Measurements from ENCODE around the gene GID4. TPM values are rescaled to one million over a fixed set of nuclear protein-coding genes. Genes with fewer than 3 reads are reported as not detected.
A peak's percentile ranks its signal among the peaks of the same experiment; 100 is the strongest.

Gene GID4
- total RNA-seq, 1 donor from 2014 or later, result 8.3 TPM

DNA sequence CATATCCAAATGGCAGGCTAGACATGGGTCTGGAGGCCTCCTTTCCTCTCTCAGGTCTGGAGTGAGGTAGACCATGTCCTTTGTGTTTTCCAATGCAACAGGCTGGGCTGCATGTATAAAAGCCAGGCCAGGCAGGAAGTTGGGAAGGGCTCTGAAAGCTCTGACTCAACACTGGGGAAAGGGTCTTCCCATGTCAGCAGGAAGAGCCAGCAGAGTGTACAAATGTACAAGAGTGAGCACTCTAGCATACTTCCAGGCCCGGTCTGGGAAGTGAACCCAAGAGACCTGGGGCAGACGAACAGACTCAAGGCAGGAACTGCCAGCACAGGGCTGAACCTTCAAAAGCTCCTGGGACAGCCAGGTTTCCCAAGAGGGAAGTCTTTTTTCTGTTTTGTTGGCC is 7.3 kb upstream of the GID4 start:
- Histone ChIP-seq H3K27ac (no peak overlapping the region), H3K27me3 (no peaks in the 10 kb centered on the region), H3K9me3 (no peaks in the 10 kb centered on the region), H3K36me3 (peaks cover 0 to 3% of the 10 kb centered on the region in 2 donors), H3K4me3 (no peak overlapping the region), H3K4me1 (no peaks in the 10 kb centered on the region)
- DNase-seq (ENCODE audit: low spot score in 2 of 2), result no peak
- TF ChIP-seq, protein P1, sequence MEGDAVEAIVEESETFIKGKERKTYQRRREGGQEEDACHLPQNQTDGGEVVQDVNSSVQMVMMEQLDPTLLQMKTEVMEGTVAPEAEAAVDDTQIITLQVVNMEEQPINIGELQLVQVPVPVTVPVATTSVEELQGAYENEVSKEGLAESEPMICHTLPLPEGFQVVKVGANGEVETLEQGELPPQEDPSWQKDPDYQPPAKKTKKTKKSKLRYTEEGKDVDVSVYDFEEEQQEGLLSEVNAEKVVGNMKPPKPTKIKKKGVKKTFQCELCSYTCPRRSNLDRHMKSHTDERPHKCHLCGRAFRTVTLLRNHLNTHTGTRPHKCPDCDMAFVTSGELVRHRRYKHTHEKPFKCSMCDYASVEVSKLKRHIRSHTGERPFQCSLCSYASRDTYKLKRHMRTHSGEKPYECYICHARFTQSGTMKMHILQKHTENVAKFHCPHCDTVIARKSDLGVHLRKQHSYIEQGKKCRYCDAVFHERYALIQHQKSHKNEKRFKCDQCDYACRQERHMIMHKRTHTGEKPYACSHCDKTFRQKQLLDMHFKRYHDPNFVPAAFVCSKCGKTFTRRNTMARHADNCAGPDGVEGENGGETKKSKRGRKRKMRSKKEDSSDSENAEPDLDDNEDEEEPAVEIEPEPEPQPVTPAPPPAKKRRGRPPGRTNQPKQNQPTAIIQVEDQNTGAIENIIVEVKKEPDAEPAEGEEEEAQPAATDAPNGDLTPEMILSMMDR (IDR thresholded peaks at IDR 0.05), result no peak
- intact Hi-C loops (cut with DNase I), result loop anchor here (2.0 to 10.0 kb wide), 3 partner anchors 219 to 537 kb away; partner anchors contain the start of genes RAI1 and RASD1

DNA sequence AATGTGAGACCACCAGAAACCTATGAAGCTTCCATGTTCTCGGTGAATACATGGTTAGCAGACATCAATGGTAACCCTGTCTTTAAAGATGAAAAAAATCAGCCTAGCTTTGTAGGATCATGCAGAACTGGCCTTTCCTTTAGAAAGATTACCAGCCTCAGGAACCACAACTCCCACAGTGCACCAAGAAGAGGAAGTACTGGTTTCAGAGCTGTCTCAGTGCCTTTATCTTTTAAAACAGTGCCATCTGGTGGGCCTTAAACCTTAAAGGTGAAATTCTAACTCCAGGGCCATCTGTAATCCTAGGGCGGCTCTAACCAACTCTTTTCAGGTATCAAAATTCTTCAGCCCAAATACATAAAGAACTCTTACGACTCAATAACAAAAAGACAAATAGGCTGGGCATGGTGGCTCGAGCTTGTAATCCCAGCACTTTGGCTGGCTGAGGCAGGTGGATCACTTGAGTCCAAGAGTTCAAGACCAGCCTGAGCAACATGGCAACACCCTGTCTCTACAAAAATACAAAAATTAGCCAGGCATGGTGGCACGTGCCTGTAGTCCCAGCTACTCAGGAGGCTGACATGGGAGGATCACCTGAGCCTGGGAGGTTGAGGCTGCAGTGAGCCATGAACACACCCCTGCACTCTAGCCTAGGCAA is 5.6 kb upstream of the GID4 start:
- intact Hi-C loops (cut with DNase I), result loop anchor here (2.0 to 10.0 kb wide), 3 partner anchors 221 to 539 kb away; partner anchors contain the start of genes RAI1 and RASD1
- peak in 1 of 2 donors; percentile 70 for DNase-seq (ENCODE audit: low spot score in 2 of 2)
- Histone ChIP-seq H3K9me3 (no peaks in the 10 kb centered on the region), H3K4me3 (no peak overlapping the region), H3K36me3 (no peaks in the 10 kb centered on the region), H3K4me1 (peaks cover 3 to 9% of the 10 kb centered on the region in 2 donors), H3K27me3 (no peaks in the 10 kb centered on the region), H3K27ac (no peak overlapping the region)
- TF ChIP-seq, protein P1 (IDR thresholded peaks at IDR 0.05), result peak; percentile 43 to 67 (median 66)

DNA sequence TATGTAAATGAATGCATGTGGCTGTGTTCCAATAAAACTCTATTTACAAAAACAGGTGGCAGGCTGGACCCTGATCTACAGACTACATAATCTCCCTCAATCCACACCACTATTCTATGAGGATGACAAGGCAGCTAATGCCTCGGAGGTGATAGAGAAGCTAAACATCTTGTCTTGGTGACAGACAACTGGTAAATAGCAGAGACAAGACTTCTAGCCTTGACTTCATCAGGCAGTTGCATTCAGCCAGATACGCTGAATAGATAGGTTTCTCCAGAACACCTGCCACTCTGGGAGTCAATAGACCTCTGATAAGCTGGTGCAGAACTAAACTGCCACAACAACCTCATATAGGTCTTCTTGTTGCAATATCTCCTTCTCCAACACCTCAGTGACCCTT is 3.5 kb upstream of the GID4 start:
- H3K4me3 ChIP-seq, result no peak overlapping the region
- H3K36me3 ChIP-seq, result no peaks in the 10 kb centered on the region
- no peaks in the 10 kb centered on the region for H3K9me3 ChIP-seq
- no peaks in the 10 kb centered on the region for H3K27me3 ChIP-seq
- H3K4me1 ChIP-seq, result peaks cover 3 to 14% of the 10 kb centered on the region in 2 donors
- no peak overlapping the region for H3K27ac ChIP-seq
- no peak for DNase-seq (ENCODE audit: low spot score in 2 of 2)
- TF ChIP-seq, protein P1 (IDR thresholded peaks at IDR 0.05), result no peak
- intact Hi-C loops (cut with DNase I), result loop anchor here (5.0 to 10.0 kb wide), 5 partner anchors 143 to 753 kb away; partner anchors contain the start of genes COPS3, PEMT and RASD1

DNA sequence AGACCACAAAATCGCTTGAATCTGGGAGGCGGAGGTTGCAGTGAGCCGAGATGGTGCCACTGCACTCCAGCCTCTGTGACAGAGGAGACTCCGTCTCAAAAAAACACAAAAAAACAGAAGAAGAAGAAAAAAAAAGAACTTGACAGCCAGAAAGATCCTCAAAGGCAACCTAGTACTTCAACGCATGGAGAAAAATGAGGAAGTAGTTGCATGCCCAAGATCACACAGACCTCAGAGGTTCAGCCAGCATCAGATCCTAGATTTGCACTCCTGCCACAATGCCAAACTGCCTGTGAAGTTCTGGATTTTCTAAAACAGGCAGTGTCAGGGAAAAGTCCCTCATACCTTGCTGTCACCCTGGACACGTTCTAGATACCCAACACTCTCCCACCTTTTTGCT is 1.7 kb upstream of the GID4 start:
- Histone ChIP-seq H3K4me1 (peaks cover 3 to 18% of the 10 kb centered on the region in 2 donors), H3K9me3 (no peaks in the 10 kb centered on the region), H3K27me3 (no peaks in the 10 kb centered on the region), H3K27ac (no peak overlapping the region), H3K4me3 (no peak overlapping the region), H3K36me3 (no peaks in the 10 kb centered on the region)
- TF ChIP-seq, protein P1 (IDR thresholded peaks at IDR 0.05), result no peak
- intact Hi-C loops (cut with DNase I), result loop anchor here (5.0 to 10.0 kb wide), 5 partner anchors 145 to 755 kb away; partner anchors contain the start of genes COPS3, PEMT and RASD1
- no peak for DNase-seq (ENCODE audit: low spot score in 2 of 2)

DNA sequence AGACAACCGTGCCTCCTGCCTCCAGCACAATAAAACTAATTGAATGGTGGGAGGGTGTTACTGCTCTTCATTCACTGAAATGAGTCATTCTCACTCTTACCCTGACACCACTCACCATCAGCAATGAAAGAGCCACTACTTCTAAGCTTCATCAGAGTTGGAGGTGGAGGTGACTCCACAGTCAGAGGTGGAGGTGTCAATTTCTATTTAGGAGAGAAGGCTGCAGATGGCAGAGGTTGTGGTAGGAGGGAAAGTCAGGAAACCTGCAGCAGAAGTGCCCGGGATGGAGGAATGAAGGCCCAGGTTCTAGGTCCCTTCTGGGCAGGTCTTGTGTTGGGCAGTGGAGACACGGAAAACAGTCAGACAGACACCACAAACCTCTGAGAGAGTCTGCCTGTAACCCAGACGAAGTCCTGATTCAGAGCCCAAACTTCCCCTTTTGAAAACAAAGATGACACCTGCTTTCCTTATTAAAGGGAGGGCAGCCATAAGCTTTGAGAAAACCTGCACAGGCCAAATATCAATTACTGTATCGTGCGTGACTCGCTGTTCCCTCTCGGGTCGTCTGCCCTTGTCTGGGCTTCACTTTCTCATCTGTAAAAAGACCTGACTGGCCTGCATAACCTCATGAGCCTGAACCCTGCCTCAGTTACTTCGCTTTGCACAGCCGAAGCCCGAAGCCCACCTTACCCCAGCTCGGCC is 908 bp upstream of the GID4 start:
- TF ChIP-seq, protein P1 (IDR thresholded peaks at IDR 0.05), result no peak
- Histone ChIP-seq H3K4me3 (peak overlapping the region; percentile 93 to 98), H3K27ac (peak overlapping the region; percentile 62 to 72), H3K9me3 (no peaks in the 10 kb centered on the region), H3K4me1 (peaks cover 3 to 18% of the 10 kb centered on the region in 2 donors), H3K27me3 (no peaks in the 10 kb centered on the region), H3K36me3 (no peaks in the 10 kb centered on the region)
- intact Hi-C loops (cut with DNase I), result loop anchor here (5.0 to 10.0 kb wide), 5 partner anchors 146 to 756 kb away; partner anchors contain the start of genes COPS3, PEMT and RASD1
- no peak for DNase-seq (ENCODE audit: low spot score in 2 of 2)

All from ascending aorta (tissue), 2 donors.